ENCODE measurements around the gene TRMT5.

The TRMT5 gene

DNA sequence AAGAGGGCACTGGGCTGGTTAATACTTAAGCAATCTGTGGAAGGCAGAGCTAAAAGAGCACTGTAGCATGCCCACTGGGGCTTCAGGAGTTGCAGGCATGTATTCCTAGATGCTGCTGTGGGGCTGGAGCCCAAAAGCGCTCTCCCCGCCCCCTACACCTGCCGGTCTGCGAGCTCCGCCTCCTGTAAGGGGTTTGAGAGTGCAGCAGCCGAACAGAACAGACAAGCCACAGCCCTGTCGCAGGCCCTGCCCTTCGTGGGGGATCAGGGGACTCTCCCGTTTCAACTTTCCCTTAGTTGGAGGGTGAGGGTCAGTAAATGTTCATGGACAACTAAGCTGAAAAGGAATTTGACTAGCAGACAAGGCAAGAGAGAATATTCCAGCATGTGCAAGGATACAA lies 17.7 kb upstream of the TRMT5 start:
- DNase-seq (ENCODE audit: extremely low read depth, low read depth) = no peak
- TF ChIP-seq, protein P1, sequence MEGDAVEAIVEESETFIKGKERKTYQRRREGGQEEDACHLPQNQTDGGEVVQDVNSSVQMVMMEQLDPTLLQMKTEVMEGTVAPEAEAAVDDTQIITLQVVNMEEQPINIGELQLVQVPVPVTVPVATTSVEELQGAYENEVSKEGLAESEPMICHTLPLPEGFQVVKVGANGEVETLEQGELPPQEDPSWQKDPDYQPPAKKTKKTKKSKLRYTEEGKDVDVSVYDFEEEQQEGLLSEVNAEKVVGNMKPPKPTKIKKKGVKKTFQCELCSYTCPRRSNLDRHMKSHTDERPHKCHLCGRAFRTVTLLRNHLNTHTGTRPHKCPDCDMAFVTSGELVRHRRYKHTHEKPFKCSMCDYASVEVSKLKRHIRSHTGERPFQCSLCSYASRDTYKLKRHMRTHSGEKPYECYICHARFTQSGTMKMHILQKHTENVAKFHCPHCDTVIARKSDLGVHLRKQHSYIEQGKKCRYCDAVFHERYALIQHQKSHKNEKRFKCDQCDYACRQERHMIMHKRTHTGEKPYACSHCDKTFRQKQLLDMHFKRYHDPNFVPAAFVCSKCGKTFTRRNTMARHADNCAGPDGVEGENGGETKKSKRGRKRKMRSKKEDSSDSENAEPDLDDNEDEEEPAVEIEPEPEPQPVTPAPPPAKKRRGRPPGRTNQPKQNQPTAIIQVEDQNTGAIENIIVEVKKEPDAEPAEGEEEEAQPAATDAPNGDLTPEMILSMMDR (IDR thresholded peaks at IDR 0.05; ENCODE audit: low read depth, low read length, missing control alignments) = no peak
- no peak overlapping the region for H3K4me3 ChIP-seq (replicated peaks; ENCODE audit: low read depth, low read length)

DNA sequence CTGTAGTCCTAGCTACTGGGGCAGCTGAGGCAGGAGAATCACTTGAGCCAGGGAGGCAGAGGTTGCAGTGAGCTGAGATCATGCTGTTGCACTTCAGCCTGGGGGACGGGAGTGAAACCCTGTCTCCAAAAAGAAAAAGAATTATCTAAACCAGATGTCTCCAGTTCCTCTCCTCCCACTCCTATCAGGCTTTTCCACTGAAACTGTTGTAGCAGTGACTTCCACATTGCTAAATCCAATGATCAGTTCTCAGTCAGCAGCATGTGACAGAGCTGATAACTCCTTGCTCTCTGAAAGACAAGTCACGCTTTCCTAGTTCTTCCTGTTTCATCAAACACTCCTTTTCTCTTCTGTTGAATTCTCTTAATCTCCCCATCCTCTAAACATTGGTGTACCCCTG lies 8.7 kb upstream of the TRMT5 start:
- TF ChIP-seq, protein P1 (IDR thresholded peaks at IDR 0.05; ENCODE audit: low read depth, low read length, missing control alignments) = no peak
- H3K4me3 ChIP-seq (replicated peaks; ENCODE audit: low read depth, low read length) = no peak overlapping the region
- no peak for DNase-seq (ENCODE audit: extremely low read depth, low read depth)

DNA sequence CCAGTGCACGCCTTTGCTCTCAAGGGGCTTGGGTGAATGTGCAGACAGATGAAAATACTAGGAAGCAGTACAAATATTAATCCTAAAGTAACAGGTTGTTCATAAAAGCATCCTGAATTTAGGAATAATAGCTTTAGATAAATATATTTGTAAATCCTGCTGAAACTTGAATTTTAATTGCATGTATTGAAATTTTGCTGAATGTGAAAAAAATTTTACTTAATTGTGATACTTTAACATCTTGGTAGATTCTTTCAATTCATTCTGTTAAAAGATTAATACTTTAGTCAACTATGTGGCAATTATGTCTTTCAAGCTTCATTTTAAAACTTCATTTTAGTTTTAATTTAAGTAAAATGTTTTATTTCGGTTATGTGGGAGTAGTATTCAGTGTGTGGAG lies 5.6 kb upstream of the TRMT5 start:
- TF ChIP-seq, protein P1 (IDR thresholded peaks at IDR 0.05; ENCODE audit: low read depth, low read length, missing control alignments) = no peak
- no peak overlapping the region for H3K4me3 ChIP-seq (replicated peaks; ENCODE audit: low read depth, low read length)
- no peak for DNase-seq (ENCODE audit: extremely low read depth, low read depth)

DNA sequence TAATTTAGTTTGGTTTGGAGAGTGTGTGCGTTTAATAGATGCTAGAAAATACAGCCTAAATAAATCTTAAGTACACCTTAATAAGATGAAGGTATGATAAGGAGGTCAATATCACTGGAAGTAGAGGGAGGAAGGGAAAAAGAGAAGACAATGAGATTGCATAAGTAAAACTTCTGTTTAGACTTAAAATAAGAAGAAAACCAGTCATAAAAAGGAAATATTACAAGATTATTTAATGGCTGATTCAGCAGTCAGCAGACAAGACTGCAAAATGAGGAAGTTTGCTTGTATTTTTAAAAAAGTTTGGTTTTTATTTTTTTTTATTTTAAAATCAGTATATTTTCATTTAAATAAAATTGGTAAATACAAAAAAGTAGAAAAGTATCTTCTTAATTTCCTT lies 3.3 kb upstream of the TRMT5 start:
- H3K4me3 ChIP-seq (replicated peaks; ENCODE audit: low read depth, low read length) = no peak overlapping the region
- TF ChIP-seq, protein P1 (IDR thresholded peaks at IDR 0.05; ENCODE audit: low read depth, low read length, missing control alignments) = no peak
- DNase-seq (ENCODE audit: extremely low read depth, low read depth) = no peak

DNA sequence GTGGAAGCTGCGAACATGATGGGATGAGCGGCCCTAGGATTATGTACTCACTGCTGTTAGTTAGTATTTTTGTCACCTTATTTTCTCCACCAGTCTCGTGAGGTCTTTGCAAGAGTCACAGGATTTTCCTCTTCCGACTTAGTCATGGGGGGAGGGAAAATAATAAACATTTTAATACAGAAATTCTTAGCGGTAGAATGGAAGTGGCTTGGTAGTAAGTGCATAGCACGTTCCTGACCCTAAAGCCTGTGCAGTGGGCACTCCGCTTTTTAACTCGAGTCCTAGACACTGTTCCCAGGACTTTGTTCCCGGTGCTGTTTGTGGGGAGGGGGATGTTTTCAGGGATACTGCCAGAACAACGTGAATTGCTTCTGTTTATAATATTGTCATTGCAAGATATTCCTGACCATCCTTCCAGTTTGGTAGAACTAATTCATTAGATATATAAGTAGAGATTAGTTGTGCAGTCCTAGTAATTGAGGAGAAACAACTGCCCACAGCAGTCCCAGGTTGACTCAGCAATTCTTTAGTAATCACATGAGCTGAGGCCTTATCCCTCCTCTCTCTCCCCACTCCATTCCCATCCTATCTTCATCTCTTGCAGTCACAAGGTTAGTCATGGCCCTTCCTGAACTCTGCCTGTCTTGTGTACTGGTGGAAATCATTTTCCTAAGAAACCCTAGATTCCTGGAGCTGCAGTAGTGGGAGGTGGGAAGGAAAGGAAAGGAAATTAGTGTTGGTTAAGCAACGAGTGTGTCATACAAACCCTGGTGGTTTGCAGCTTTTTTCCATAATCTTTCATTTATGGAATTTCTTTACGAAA lies 965 bp upstream of the TRMT5 start:
- peak overlapping the region; percentile 80 for H3K4me3 ChIP-seq (replicated peaks; ENCODE audit: low read depth, low read length)
- DNase-seq (ENCODE audit: extremely low read depth, low read depth) = no peak
- TF ChIP-seq, protein P1 (IDR thresholded peaks at IDR 0.05; ENCODE audit: low read depth, low read length, missing control alignments) = no peak

DNA sequence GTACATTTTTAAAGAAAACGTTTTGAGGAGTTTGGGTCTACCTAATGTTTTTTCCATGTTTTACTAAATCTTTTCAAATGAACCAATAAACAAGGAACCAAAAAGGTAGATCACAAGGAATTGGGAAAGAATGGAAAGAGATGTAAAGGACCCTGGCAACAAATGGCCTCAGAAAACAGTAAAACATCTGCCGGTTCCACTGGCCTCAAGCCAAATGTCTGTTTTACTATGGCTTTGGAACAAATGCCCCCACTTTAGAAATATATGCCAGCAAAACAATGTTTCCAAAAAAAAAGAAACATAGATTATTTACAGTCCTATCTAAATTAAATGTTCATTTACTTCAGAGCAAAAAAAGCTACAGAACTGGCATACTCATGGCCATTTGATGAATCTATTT lies 3.0 kb downstream of the TRMT5 start:
- no peak for DNase-seq (ENCODE audit: extremely low read depth, low read depth)
- TF ChIP-seq, protein P1 (IDR thresholded peaks at IDR 0.05; ENCODE audit: low read depth, low read length, missing control alignments) = no peak

DNA sequence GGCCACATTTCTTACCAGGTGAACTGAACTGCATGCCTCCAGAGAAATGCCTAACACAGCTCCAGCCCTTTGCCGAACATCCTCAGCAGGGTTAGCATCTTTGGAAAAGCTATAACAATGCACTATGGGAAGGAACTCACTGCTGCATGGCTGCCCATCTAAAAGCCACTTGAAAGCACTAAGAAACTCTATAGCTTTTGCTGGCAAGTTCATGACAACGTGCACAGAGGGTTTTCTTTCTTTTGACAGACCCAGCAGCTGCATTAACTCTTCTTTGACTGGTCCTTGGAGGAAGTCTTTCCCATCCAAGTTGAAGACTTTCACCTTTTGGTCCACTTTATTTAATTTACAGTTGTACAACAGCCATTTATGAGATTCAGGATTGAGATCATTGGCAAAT lies 5.3 kb downstream of the TRMT5 start:
- no peak for DNase-seq (ENCODE audit: extremely low read depth, low read depth)
- H3K4me3 ChIP-seq (replicated peaks; ENCODE audit: low read depth, low read length) = no peak overlapping the region
- TF ChIP-seq, protein P1 (IDR thresholded peaks at IDR 0.05; ENCODE audit: low read depth, low read length, missing control alignments) = no peak

More for the DNA sequence above, 3.0 kb downstream of the TRMT5 start:
- H3K4me3 ChIP-seq (replicated peaks; ENCODE audit: low read depth, low read length) = peak overlapping the region; percentile 80

Data from HFF-Myc (cell line).